GM23338 (cell line): ENCODE measurements around the gene NELFB. TPM values are rescaled to one million over a fixed set of nuclear protein-coding genes. Genes with fewer than 3 reads are reported as not detected.
A peak's percentile ranks its signal among the peaks of the same experiment; 100 is the strongest.

ENCODE experiments used
- ATAC-seq: fragments of 200-7000 bp; cut with Tn5 transposase; 3 replicates; pipeline ENCODE4 v1.9.1; 2020
- DNase-seq: peaks from one replicate; pipeline ENCODE4 v3.0.0-alpha.2; 2015; ENCODE audit warnings: low spot score
- H2AFZ ChIP-seq: fragments of 200-600 bp; sonication (generic); 2 replicates; pipeline ENCODE4 v1.8.0; 2016; ENCODE audit warnings: antibody characterized with exemption, mild to moderate bottlenecking, moderate library complexity
- H3F3A ChIP-seq: fragments of 200-600 bp; sonication (generic); replicated peaks from 2 replicates; pipeline ENCODE4 v1.8.0; 2017; ENCODE audit warnings: antibody characterized with exemption, mixed run types, low read depth
- H3K27ac ChIP-seq: fragments of 200-600 bp; sonication (generic); 2 replicates; pipeline ENCODE4 v1.6.1; 2016; ENCODE audit warnings: low read depth
- H3K27me3 ChIP-seq: fragments of 200-600 bp; sonication (generic); 2 replicates; pipeline ENCODE4 v1.8.0; 2016; ENCODE audit warnings: mild to moderate bottlenecking, mixed run types, moderate library complexity; ENCODE audit not compliant: insufficient read depth
- H3K36me3 ChIP-seq: fragments of 200-600 bp; sonication (generic); 2 replicates; pipeline ENCODE4 v1.8.0; 2016; ENCODE audit warnings: mild to moderate bottlenecking; ENCODE audit not compliant: insufficient read depth
- H3K4me1 ChIP-seq: fragments of 200-600 bp; sonication (generic); 2 replicates; pipeline ENCODE4 v1.8.0; 2016; ENCODE audit warnings: mild to moderate bottlenecking, moderate library complexity; ENCODE audit not compliant: insufficient read depth
- H3K4me2 ChIP-seq: fragments of 200-600 bp; sonication (generic); 2 replicates; pipeline ENCODE4 v1.7.1; 2017; ENCODE audit warnings: mixed run types
- H3K4me3 ChIP-seq: fragments of 200-600 bp; sonication (generic); 2 replicates; pipeline ENCODE4 v1.6.1; 2016; ENCODE audit warnings: mixed run types
- H3K79me2 ChIP-seq: fragments of 200-600 bp; sonication (generic); replicated peaks from 2 replicates; pipeline ENCODE4 v1.8.0; 2017; ENCODE audit warnings: mild to moderate bottlenecking; ENCODE audit not compliant: insufficient read depth
- H3K9me2 ChIP-seq: fragments of 200-600 bp; sonication (generic); 2 replicates; pipeline ENCODE4 v1.8.0; 2017; ENCODE audit not compliant: insufficient read depth
- H4K20me1 ChIP-seq: fragments of 200-600 bp; sonication (generic); replicated peaks from 2 replicates; pipeline ENCODE4 v1.8.0; 2017; ENCODE audit warnings: mild to moderate bottlenecking; ENCODE audit not compliant: insufficient read depth
- H3K27ac Mint-ChIP-seq: 2 replicates; pipeline ENCODE4 v1.8.0; 2020; ENCODE audit warnings: inconsistent platforms, mild to moderate bottlenecking, moderate library complexity, mixed read lengths
- H3K27me3 Mint-ChIP-seq: 3 replicates; pipeline ENCODE4 v1.8.0; 2022; ENCODE audit warnings: low read depth, mild to moderate bottlenecking, moderate library complexity, mixed read lengths, inconsistent platforms; ENCODE audit not compliant: insufficient read depth, poor library complexity
- H3K36me3 Mint-ChIP-seq: 3 replicates; pipeline ENCODE4 v1.8.0; 2021; ENCODE audit warnings: low read depth, mild to moderate bottlenecking, inconsistent platforms, moderate library complexity, mixed read lengths
- H3K4me1 Mint-ChIP-seq: 3 replicates; pipeline ENCODE4 v1.8.0; 2020; ENCODE audit warnings: mild to moderate bottlenecking, inconsistent platforms, mixed read lengths
- H3K4me3 Mint-ChIP-seq: 3 replicates; pipeline ENCODE4 v1.8.0; 2021; ENCODE audit warnings: moderate library complexity, mild to moderate bottlenecking, inconsistent platforms, mixed read lengths
- H3K9me3 Mint-ChIP-seq: 3 replicates; pipeline ENCODE4 v1.8.0; 2020; ENCODE audit warnings: moderate library complexity, mild to moderate bottlenecking, inconsistent platforms, mixed read lengths
- CREB1 ChIP-seq: fragments of 250-450 bp; sonication (Bioruptor Pico); IDR thresholded peaks from 2 replicates; pipeline ENCODE4 v1.5.0; 2020; ENCODE audit warnings: low read depth, mild to moderate bottlenecking, moderate library complexity
- EZH2 ChIP-seq: fragments of 200-600 bp; sonication (generic); IDR thresholded peaks from one replicate; pipeline ENCODE4 v1.8.0; 2017; ENCODE audit warnings: antibody characterized with exemption, mild to moderate bottlenecking, low read depth; ENCODE audit not compliant: unreplicated experiment
- JUNB ChIP-seq: IDR thresholded peaks from one replicate; pipeline ENCODE4 v1.6.1; 2016; ENCODE audit warnings: antibody characterized with exemption; ENCODE audit not compliant: unreplicated experiment
- NANOG ChIP-seq: IDR thresholded peaks from 2 replicates; pipeline ENCODE4 v1.6.1; 2016; ENCODE audit warnings: antibody characterized with exemption, borderline replicate concordance
- STAT1 ChIP-seq: IDR thresholded peaks from one replicate; pipeline ENCODE4 v1.6.1; 2016; ENCODE audit warnings: antibody characterized with exemption; ENCODE audit not compliant: unreplicated experiment
- ZNF114 ChIP-seq: fragments of 250-450 bp; sonication (Bioruptor Pico); IDR thresholded peaks from 2 replicates; pipeline ENCODE4 v1.5.0; 2020; ENCODE audit warnings: mild to moderate bottlenecking, moderate library complexity
- ZNF331 ChIP-seq: fragments of 250-450 bp; sonication (Bioruptor Pico); IDR thresholded peaks from 2 replicates; pipeline ENCODE4 v1.5.0; 2020; ENCODE audit warnings: low read depth, mild to moderate bottlenecking, moderate library complexity
- polyA plus RNA-seq: library from polyadenylated mRNA; unstranded; fragments of >200 nt; fragmentation: Nextera tagmentation; extraction: Ambion mirVana; gene quantifications from 2 replicates; pipeline ENCODE4 v1.2.1, GENCODE V29; 2016
- total RNA-seq: library from RNA; depleted of rRNA; stranded (reverse); fragments of >200 nt; shearing (Covaris generic); gene quantifications from 2 replicates; pipeline ENCODE4 v1.2.3, GENCODE V29; 2014
- TF ChIP-seq, protein P1 (sequence below), 2 experiments: fragments of 200-600 bp in 1 of 2; sonication (generic) in 1 of 2; conservative IDR thresholded peaks; 2 replicates each; pipeline versions ENCODE4 v1.5.1 to v1.6.1; 2016 to 2017; ENCODE audit warnings: antibody characterized with exemption in 2 of 2, low read depth in 2 of 2, mild to moderate bottlenecking in 2 of 2, moderate library complexity in 1 of 2
- TF ChIP-seq, protein P2 (sequence below): IDR thresholded peaks from one replicate; pipeline ENCODE4 v1.6.1; 2018; ENCODE audit warnings: antibody characterized with exemption; ENCODE audit not compliant: unreplicated experiment
- TF ChIP-seq, protein P3 (sequence below): IDR thresholded peaks from 2 replicates; pipeline ENCODE4 v1.6.1; 2016; ENCODE audit warnings: antibody characterized with exemption

Gene NELFB
- total and polyA plus RNA-seq, 2 experiments from 2014 or later = 30.0 to 97.3 TPM

DNA sequence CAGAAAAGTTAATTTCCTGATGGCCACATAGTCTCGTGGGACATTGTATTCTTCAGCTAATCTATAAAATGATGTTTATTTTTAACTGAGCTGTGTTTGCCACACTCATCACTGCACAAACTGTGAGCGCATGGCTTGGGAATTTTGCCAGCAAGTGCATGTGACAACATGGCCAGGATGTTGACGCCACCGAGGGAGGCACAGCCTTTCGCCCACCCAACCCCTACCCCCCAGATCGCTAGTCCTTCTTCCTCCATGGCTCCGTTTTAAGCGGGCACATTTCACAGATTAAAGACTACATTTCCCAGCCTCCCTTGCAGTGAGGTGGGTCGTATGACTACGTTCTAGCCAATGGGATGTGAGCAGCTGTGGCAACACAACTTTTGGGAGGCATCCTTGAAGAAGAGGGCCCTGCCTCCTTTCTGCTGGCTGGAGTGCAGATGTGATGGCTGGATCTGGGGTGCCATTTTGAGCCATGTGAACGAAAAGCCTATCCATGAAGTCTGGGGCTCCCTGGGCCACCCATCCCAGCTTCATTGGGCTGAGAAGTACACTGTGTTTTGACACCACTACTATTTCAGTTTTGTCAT is 39.1 kb downstream of the NELFB start (continued):
- TF ChIP-seq, protein P1, sequence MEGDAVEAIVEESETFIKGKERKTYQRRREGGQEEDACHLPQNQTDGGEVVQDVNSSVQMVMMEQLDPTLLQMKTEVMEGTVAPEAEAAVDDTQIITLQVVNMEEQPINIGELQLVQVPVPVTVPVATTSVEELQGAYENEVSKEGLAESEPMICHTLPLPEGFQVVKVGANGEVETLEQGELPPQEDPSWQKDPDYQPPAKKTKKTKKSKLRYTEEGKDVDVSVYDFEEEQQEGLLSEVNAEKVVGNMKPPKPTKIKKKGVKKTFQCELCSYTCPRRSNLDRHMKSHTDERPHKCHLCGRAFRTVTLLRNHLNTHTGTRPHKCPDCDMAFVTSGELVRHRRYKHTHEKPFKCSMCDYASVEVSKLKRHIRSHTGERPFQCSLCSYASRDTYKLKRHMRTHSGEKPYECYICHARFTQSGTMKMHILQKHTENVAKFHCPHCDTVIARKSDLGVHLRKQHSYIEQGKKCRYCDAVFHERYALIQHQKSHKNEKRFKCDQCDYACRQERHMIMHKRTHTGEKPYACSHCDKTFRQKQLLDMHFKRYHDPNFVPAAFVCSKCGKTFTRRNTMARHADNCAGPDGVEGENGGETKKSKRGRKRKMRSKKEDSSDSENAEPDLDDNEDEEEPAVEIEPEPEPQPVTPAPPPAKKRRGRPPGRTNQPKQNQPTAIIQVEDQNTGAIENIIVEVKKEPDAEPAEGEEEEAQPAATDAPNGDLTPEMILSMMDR (conservative IDR thresholded peaks at IDR 0.05; ENCODE audit: low read depth in 2 of 2) = no peak
- TF ChIP-seq JUNB (no peak), STAT1 (no peak), EZH2 (no peak), ZNF331 (CRISPR knock-in tag) (no peak), CREB1 (CRISPR knock-in tag) (peak; percentile 43; the same call in 1 of the 2 replicates), NANOG (no peak), ZNF114 (CRISPR knock-in tag) (peak; percentile 73; the same call in 1 of the 2 replicates)
- TF ChIP-seq, protein P2, sequence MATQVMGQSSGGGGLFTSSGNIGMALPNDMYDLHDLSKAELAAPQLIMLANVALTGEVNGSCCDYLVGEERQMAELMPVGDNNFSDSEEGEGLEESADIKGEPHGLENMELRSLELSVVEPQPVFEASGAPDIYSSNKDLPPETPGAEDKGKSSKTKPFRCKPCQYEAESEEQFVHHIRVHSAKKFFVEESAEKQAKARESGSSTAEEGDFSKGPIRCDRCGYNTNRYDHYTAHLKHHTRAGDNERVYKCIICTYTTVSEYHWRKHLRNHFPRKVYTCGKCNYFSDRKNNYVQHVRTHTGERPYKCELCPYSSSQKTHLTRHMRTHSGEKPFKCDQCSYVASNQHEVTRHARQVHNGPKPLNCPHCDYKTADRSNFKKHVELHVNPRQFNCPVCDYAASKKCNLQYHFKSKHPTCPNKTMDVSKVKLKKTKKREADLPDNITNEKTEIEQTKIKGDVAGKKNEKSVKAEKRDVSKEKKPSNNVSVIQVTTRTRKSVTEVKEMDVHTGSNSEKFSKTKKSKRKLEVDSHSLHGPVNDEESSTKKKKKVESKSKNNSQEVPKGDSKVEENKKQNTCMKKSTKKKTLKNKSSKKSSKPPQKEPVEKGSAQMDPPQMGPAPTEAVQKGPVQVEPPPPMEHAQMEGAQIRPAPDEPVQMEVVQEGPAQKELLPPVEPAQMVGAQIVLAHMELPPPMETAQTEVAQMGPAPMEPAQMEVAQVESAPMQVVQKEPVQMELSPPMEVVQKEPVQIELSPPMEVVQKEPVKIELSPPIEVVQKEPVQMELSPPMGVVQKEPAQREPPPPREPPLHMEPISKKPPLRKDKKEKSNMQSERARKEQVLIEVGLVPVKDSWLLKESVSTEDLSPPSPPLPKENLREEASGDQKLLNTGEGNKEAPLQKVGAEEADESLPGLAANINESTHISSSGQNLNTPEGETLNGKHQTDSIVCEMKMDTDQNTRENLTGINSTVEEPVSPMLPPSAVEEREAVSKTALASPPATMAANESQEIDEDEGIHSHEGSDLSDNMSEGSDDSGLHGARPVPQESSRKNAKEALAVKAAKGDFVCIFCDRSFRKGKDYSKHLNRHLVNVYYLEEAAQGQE = peak; percentile 5
- TF ChIP-seq, protein P3, sequence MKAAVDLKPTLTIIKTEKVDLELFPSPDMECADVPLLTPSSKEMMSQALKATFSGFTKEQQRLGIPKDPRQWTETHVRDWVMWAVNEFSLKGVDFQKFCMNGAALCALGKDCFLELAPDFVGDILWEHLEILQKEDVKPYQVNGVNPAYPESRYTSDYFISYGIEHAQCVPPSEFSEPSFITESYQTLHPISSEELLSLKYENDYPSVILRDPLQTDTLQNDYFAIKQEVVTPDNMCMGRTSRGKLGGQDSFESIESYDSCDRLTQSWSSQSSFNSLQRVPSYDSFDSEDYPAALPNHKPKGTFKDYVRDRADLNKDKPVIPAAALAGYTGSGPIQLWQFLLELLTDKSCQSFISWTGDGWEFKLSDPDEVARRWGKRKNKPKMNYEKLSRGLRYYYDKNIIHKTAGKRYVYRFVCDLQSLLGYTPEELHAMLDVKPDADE = peak; percentile 48; the same call in 1 of the 2 replicates

DNA sequence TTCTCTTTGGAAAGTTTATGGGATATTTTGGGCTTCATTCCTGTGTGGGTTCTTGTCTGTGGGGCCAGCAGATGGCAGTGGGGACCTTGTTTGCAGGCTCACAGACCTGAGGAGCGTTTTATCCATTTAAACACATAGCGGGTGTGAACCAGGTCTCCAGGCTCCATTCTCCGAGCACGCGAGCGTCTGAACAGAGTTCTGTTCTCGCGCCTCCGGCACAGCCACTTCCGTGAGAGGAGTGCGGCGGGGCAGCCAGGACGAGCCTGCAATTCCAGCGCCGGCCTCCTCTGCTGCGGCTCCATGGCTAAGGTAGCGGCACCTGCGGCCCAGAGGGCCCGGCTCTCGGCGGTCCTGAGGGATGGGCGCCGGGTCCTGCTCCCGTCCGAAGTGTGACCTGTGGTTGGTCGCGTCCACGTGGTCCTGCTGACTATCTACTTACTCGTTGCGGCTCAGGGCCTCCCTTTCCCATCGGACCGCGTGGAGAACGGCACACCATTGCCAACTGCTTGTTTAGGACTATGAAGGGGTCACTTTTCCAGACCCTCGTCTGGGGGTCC is 39.6 kb downstream of the NELFB start:
- H3K27me3 Mint-ChIP-seq = peaks cover 23% of the 10 kb centered on the region
- Histone ChIP-seq H3K4me3 (peak overlapping the region; percentile 55; the same call in 1 of the 2 replicates), H3K4me1 (peaks cover 29% of the 10 kb centered on the region), H2AFZ (peak overlapping the region; percentile 89), H4K20me1 (peaks cover 11% of the 10 kb centered on the region), H3K9me2 (no peaks in the 10 kb centered on the region), H3K4me2 (peak overlapping the region; percentile 78), H3K79me2 (no peaks in the 10 kb centered on the region), H3K27ac (no peak overlapping the region), H3K36me3 (no peaks in the 10 kb centered on the region), H3F3A (peaks cover 26% of the 10 kb centered on the region), H3K27me3 (peaks cover 29% of the 10 kb centered on the region)
- peaks cover 9% of the 10 kb centered on the region for H3K9me3 Mint-ChIP-seq
- DNase-seq (peak; percentile 74), ATAC-seq (peak; percentile 26)
- H3K4me1 Mint-ChIP-seq = peaks cover 34% of the 10 kb centered on the region
- peaks cover under 1% of the 10 kb centered on the region; the same call in 2 of the 3 replicates for H3K36me3 Mint-ChIP-seq
- peak overlapping the region; percentile 60 for H3K4me3 Mint-ChIP-seq
- TF ChIP-seq EZH2 = no peak
- TF ChIP-seq, protein P1 (conservative IDR thresholded peaks at IDR 0.05; ENCODE audit: low read depth in 2 of 2) = peak; percentile 26 to 51; a peak in 2 of 4 replicates
- H3K27ac Mint-ChIP-seq = no peak overlapping the region
